ENCODE results near the gene NOL4L. TPM values are rescaled to one million over a fixed set of nuclear protein-coding genes. Genes with fewer than 3 reads are reported as not detected.
"Not testable (repeated sequence)": the region's sequence is repeated elsewhere in the genome, so short reads cannot be mapped to it uniquely, and the experiment has no call there.

NOL4L gene
- total RNA-seq, 1 experiment from 2014 or later: 1.4 TPM

DNA sequence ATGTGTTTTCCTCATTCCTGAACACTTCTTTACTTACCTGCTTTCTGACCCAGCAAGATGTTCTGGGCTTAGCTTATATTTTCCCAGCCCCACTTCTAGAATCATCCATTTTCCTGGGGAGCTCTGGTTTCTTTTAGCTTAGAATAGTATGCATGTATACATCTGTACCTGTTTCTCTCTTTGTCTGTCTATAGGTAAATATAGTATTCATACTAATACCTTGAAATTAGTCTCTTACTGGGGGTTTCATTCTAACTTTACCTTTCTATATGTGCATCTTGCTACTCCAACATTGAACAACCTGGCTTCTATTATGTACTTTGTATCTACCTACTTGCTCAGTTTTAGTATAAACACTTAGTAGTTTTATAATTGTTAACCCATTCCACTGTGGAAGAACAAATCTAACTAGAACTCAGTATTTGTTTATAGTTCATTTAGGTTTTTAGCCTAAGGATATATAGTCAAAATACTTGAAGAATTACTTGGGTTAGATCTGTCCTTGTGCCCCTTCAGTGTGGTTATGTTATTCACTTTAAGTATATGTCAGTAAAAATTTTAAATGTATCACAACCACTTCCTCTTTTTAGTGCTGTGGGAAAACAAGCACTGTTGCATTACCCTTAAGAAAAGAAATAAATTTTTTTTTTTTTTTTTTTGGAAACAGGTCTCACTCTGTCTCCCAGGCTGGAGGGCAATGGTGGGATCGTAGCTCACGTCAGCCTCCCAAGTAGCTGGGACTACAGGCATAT is 173.0 kb downstream of the NOL4L start:
- no peaks in the 10 kb centered on the region for H3K9me3 ChIP-seq (ENCODE audit: low read depth, low read length, poor library complexity, severe bottlenecking)
- ChIA-PET CTCF (no interaction called here), POLR2A (ENCODE audit: low non-redundant PET) (no interaction called here)
- TF ChIP-seq, protein P1, sequence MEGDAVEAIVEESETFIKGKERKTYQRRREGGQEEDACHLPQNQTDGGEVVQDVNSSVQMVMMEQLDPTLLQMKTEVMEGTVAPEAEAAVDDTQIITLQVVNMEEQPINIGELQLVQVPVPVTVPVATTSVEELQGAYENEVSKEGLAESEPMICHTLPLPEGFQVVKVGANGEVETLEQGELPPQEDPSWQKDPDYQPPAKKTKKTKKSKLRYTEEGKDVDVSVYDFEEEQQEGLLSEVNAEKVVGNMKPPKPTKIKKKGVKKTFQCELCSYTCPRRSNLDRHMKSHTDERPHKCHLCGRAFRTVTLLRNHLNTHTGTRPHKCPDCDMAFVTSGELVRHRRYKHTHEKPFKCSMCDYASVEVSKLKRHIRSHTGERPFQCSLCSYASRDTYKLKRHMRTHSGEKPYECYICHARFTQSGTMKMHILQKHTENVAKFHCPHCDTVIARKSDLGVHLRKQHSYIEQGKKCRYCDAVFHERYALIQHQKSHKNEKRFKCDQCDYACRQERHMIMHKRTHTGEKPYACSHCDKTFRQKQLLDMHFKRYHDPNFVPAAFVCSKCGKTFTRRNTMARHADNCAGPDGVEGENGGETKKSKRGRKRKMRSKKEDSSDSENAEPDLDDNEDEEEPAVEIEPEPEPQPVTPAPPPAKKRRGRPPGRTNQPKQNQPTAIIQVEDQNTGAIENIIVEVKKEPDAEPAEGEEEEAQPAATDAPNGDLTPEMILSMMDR (conservative IDR thresholded peaks at IDR 0.05; ENCODE audit: low read depth, low read length): no peak
- no peak for TF ChIP-seq EZH2 (IDR thresholded peaks at IDR 0.05; ENCODE audit: borderline replicate concordance, low read depth, low read length, poor library complexity, severe bottlenecking)
- intact Hi-C loops (cut with micrococcal nuclease; ENCODE audit: unreplicated experiment): no loop called here
- no peak for DNase-seq (ENCODE audit: low spot score)
- H3K4me3 ChIP-seq (ENCODE audit: low read depth, low read length, poor library complexity, severe bottlenecking): no peak overlapping the region
- no peaks in the 10 kb centered on the region for H3K4me1 ChIP-seq (ENCODE audit: insufficient read depth, low read length, poor library complexity, severe bottlenecking)
- no peaks in the 10 kb centered on the region for H3K27me3 ChIP-seq (replicated peaks; ENCODE audit: insufficient read depth, low read depth, low read length, poor library complexity)
- H3K36me3 ChIP-seq (ENCODE audit: insufficient read depth, low read length, poor library complexity, severe bottlenecking): peaks cover 8% of the 10 kb centered on the region
- no TSS peak for BruUV-seq (replicated peaks)
- H3K27ac ChIP-seq (ENCODE audit: low read depth, low read length, poor library complexity, severe bottlenecking): no peak overlapping the region

GRCh38 chr20:32407131-32407750 is 177.9 kb downstream of the NOL4L start:
- H3K36me3 ChIP-seq (ENCODE audit: insufficient read depth, low read length, poor library complexity, severe bottlenecking); BruUV-seq (replicated peaks); H3K4me3 ChIP-seq (ENCODE audit: low read depth, low read length, poor library complexity, severe bottlenecking); H3K9me3 ChIP-seq (ENCODE audit: low read depth, low read length, poor library complexity, severe bottlenecking); H3K27ac ChIP-seq (ENCODE audit: low read depth, low read length, poor library complexity, severe bottlenecking); intact Hi-C loops (cut with micrococcal nuclease; ENCODE audit: unreplicated experiment); DNase-seq (ENCODE audit: low spot score); H3K4me1 ChIP-seq (ENCODE audit: insufficient read depth, low read length, poor library complexity, severe bottlenecking); H3K27me3 ChIP-seq (replicated peaks; ENCODE audit: insufficient read depth, low read depth, low read length, poor library complexity); POLR2A ChIA-PET (ENCODE audit: low non-redundant PET): not testable (repeated sequence)
- CTCF ChIA-PET: interaction anchor here (1.1 kb wide), 1 partner anchor 12 kb away, joined by 4 read pairs; no protein-coding TSS in a partner anchor

GRCh38 chr20:32406701-32407100 is 178.4 kb downstream of the NOL4L start:
- no peak overlapping the region for H3K4me3 ChIP-seq (ENCODE audit: low read depth, low read length, poor library complexity, severe bottlenecking)
- no peaks in the 10 kb centered on the region for H3K9me3 ChIP-seq (ENCODE audit: low read depth, low read length, poor library complexity, severe bottlenecking)
- POLR2A ChIA-PET (ENCODE audit: low non-redundant PET): interaction anchor here (0.6 kb wide), 1 partner anchor 56 kb away, joined by 8 read pairs; no protein-coding TSS in a partner anchor
- CTCF ChIA-PET: interaction anchor here (1.1 kb wide), 1 partner anchor 12 kb away, joined by 4 read pairs; no protein-coding TSS in a partner anchor
- H3K27ac ChIP-seq (ENCODE audit: low read depth, low read length, poor library complexity, severe bottlenecking): no peak overlapping the region
- H3K36me3 ChIP-seq (ENCODE audit: insufficient read depth, low read length, poor library complexity, severe bottlenecking): peaks cover 4% of the 10 kb centered on the region
- H3K27me3 ChIP-seq (replicated peaks; ENCODE audit: insufficient read depth, low read depth, low read length, poor library complexity): no peaks in the 10 kb centered on the region
- TF ChIP-seq, protein P1 (conservative IDR thresholded peaks at IDR 0.05; ENCODE audit: low read depth, low read length): no peak
- TF ChIP-seq EZH2 (IDR thresholded peaks at IDR 0.05; ENCODE audit: borderline replicate concordance, low read depth, low read length, poor library complexity, severe bottlenecking): no peak
- intact Hi-C loops (cut with micrococcal nuclease; ENCODE audit: unreplicated experiment): no loop called here
- no peaks in the 10 kb centered on the region for H3K4me1 ChIP-seq (ENCODE audit: insufficient read depth, low read length, poor library complexity, severe bottlenecking)
- no peak for DNase-seq (ENCODE audit: low spot score)
- BruUV-seq (replicated peaks): no TSS peak

All from A673 (cell line).